SK-N-MC (cell line): ENCODE results near the gene NHS.

Source experiments
- DNase-seq: peaks from one replicate; pipeline ENCODE4 v3.0.0-alpha.2; 2011; ENCODE audit warnings: low read depth, low spot score
- H3K27ac ChIP-seq: fragments of 200-600 bp; sonication (generic); 2 replicates; pipeline ENCODE4 v1.5.1; 2016; ENCODE audit warnings: mixed run types
- H3K36me3 ChIP-seq: fragments of 200-600 bp; sonication (generic); 2 replicates; pipeline ENCODE4 v1.6.1; 2017; ENCODE audit warnings: antibody characterized with exemption, low read length, mixed read lengths; ENCODE audit not compliant: insufficient read depth
- H3K4me3 ChIP-seq: fragments of 200-600 bp; sonication (generic); 2 replicates; pipeline ENCODE4 v1.5.1; 2016
- H3K9ac ChIP-seq: fragments of 200-600 bp; sonication (generic); 2 replicates; pipeline ENCODE4 v1.8.0; 2017; ENCODE audit warnings: mixed run types, mixed read lengths; ENCODE audit not compliant: insufficient read length
- H3K9me3 ChIP-seq: fragments of 200-600 bp; sonication (generic); 2 replicates; pipeline ENCODE4 v1.6.1; 2017; ENCODE audit warnings: low read depth, mild to moderate bottlenecking, antibody characterized with exemption, low read length, moderate library complexity, mixed read lengths
- EZH2 ChIP-seq: fragments of 200-600 bp; sonication (generic); IDR thresholded peaks from one replicate; pipeline ENCODE4 v1.6.1; 2017; ENCODE audit warnings: antibody characterized with exemption
- FOXP2 ChIP-seq: optimal IDR thresholded peaks from 2 replicates; pipeline ENCODE3; 2011; ENCODE audit warnings: mild to moderate bottlenecking, moderate library complexity; ENCODE audit not compliant: insufficient read depth; ENCODE audit errors: extremely low read length, control extremely low read depth
- POLR2AphosphoS5 ChIP-seq: IDR thresholded peaks from 2 replicates; pipeline ENCODE4 v1.6.1; 2012; ENCODE audit warnings: mild to moderate bottlenecking, low read depth, low read length, borderline replicate concordance

NHS gene

GRCh38 chrX:17484592-17484991 is 109.6 kb downstream of the NHS start:
- TF ChIP-seq FOXP2: no peak
- no peak for TF ChIP-seq POLR2AphosphoS5
- TF ChIP-seq EZH2: no peak
- DNase-seq: no peak
- H3K27ac ChIP-seq: no peak overlapping the region
- H3K9me3 ChIP-seq: no peaks in the 10 kb centered on the region
- no peaks in the 10 kb centered on the region for H3K36me3 ChIP-seq
- no peak overlapping the region for H3K4me3 ChIP-seq
- no peak overlapping the region for H3K9ac ChIP-seq

GRCh38 chrX:17485391-17485790 is 110.4 kb downstream of the NHS start:
- H3K27ac ChIP-seq: no peak overlapping the region
- DNase-seq: no peak
- TF ChIP-seq FOXP2 (no peak), POLR2AphosphoS5 (no peak), EZH2 (no peak)
- no peaks in the 10 kb centered on the region for H3K9me3 ChIP-seq
- no peak overlapping the region for H3K4me3 ChIP-seq
- H3K36me3 ChIP-seq: no peaks in the 10 kb centered on the region
- no peak overlapping the region for H3K9ac ChIP-seq

- Histone ChIP-seq H3K9ac (no peak overlapping the region), H3K27ac (no peak overlapping the region), H3K9me3 (no peaks in the 10 kb centered on the region), H3K4me3 (no peak overlapping the region), H3K36me3 (no peaks in the 10 kb centered on the region)
- TF ChIP-seq EZH2 (no peak), POLR2AphosphoS5 (no peak), FOXP2 (no peak)
- no peak for DNase-seq
These were observed 113.0 kb downstream of the NHS start for GRCh38 chrX:17488036-17488435.

- H3K9ac ChIP-seq: no peak overlapping the region
- H3K4me3 ChIP-seq: no peak overlapping the region
- TF ChIP-seq FOXP2: no peak
- TF ChIP-seq EZH2: no peak
- no peak for TF ChIP-seq POLR2AphosphoS5
- DNase-seq: no peak
- no peaks in the 10 kb centered on the region for H3K9me3 ChIP-seq
- H3K27ac ChIP-seq: no peak overlapping the region
- no peaks in the 10 kb centered on the region for H3K36me3 ChIP-seq
These were observed 119.2 kb downstream of the NHS start for GRCh38 chrX:17494216-17494615.

- Histone ChIP-seq H3K9ac (no peak overlapping the region), H3K4me3 (no peak overlapping the region), H3K27ac (no peak overlapping the region), H3K36me3 (no peaks in the 10 kb centered on the region), H3K9me3 (no peaks in the 10 kb centered on the region)
- DNase-seq: no peak
- TF ChIP-seq POLR2AphosphoS5: no peak
- TF ChIP-seq FOXP2: no peak
- TF ChIP-seq EZH2: no peak
These were observed 120.1 kb downstream of the NHS start for GRCh38 chrX:17495052-17495451.

GRCh38 chrX:17496407-17496806 is 121.4 kb downstream of the NHS start:
- H3K9ac ChIP-seq: no peak overlapping the region
- no peaks in the 10 kb centered on the region for H3K36me3 ChIP-seq
- no peak overlapping the region for H3K27ac ChIP-seq
- no peak for DNase-seq
- TF ChIP-seq POLR2AphosphoS5 (no peak), FOXP2 (no peak), EZH2 (no peak)
- no peak overlapping the region for H3K4me3 ChIP-seq
- H3K9me3 ChIP-seq: no peaks in the 10 kb centered on the region

GRCh38 chrX:17497193-17497592 is 122.2 kb downstream of the NHS start:
- no peak overlapping the region for H3K27ac ChIP-seq
- no peak for DNase-seq
- TF ChIP-seq FOXP2: no peak
- TF ChIP-seq POLR2AphosphoS5: no peak
- TF ChIP-seq EZH2: no peak

GRCh38 chrX:17499512-17499911 is 124.5 kb downstream of the NHS start:
- Histone ChIP-seq H3K36me3 (no peaks in the 10 kb centered on the region), H3K27ac (no peak overlapping the region), H3K9me3 (no peaks in the 10 kb centered on the region), H3K4me3 (no peak overlapping the region), H3K9ac (no peak overlapping the region)
- TF ChIP-seq EZH2 (no peak), POLR2AphosphoS5 (no peak), FOXP2 (no peak)
- no peak for DNase-seq

More at GRCh38 chrX:17497193-17497592, 122.2 kb downstream of the NHS start:
- Histone ChIP-seq H3K9me3 (no peaks in the 10 kb centered on the region), H3K36me3 (no peaks in the 10 kb centered on the region), H3K9ac (no peak overlapping the region), H3K4me3 (no peak overlapping the region)

GRCh38 chrX:17500145-17500579 is 125.2 kb downstream of the NHS start:
- Histone ChIP-seq H3K27ac (no peak overlapping the region), H3K9ac (no peak overlapping the region), H3K4me3 (no peak overlapping the region), H3K36me3 (no peaks in the 10 kb centered on the region), H3K9me3 (no peaks in the 10 kb centered on the region)
- DNase-seq: no peak
- TF ChIP-seq EZH2 (no peak), POLR2AphosphoS5 (no peak), FOXP2 (no peak)
